Stimulated activated CD4-positive, alpha-beta T cell treated with anti-CD3 and anti-CD28 coated beads, Interleukin-4, amount 100 ng/mL, for 48 hours (primary cell): ENCODE results near the gene GCAT.
"Not testable (repeated sequence)": the region's sequence is repeated elsewhere in the genome, so short reads cannot be mapped to it uniquely, and the experiment has no call there.

Source experiments
- DNase-seq, 2 donors: peaks; one replicate each; pipeline ENCODE4 v3.0.0-alpha.2; 2020; ENCODE audit warnings: low read depth in 2 of 2

Gene GCAT

GRCh38 chr22:37782340-37783168 is 25.2 kb upstream of the GCAT start:
- no peak for DNase-seq

DNA sequence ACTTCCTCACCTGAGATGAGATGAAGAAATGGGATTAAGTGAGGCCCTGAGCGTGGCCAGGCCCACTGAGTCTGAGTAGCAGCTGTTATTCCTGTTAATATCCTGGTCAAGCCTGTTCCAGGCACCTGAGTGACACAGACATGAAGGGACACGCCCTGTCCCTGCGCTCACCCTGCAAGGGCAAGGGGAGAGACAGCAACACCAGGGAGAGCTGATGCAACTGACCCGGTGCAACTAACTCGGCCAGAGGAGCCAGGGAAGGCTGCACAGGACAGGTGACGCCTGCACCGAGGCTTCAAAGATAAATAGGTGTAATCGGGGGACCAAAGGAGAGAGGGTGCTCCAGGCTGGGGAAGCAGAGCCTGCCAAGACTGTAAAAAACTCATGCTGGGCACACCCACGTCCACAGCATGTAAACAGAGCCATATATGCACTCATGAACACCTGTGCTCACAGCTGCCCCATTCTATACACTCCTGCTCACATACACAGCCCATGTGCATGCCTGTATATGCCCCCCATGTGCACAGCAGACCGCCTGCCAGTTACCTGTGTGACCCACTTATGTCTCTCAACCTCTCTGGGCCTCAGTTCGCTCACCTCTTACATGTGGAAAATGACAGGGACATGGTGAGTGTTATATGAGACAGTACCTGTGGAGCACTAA is 22.8 kb upstream of the GCAT start:
- DNase-seq, result no peak

DNA sequence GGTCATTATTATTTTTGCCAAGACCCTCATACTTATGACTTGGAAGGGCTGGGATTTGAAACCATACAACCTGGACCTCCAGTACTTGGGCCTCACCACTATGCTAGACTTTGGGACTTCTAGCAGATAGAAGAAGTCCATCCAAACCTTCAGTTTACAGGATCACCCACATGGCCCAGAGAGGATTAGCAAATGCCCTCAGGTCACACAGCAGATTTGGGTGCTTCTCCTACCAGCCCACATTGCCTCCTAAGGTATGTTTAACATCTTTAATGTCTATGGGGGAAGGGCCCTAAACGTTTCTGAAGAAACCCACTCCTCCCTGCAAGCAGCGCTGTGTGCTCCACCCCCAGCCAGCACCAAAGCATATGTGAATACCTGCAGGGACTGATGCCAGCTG is 17.5 kb upstream of the GCAT start:
- DNase-seq, result no peak

DNA sequence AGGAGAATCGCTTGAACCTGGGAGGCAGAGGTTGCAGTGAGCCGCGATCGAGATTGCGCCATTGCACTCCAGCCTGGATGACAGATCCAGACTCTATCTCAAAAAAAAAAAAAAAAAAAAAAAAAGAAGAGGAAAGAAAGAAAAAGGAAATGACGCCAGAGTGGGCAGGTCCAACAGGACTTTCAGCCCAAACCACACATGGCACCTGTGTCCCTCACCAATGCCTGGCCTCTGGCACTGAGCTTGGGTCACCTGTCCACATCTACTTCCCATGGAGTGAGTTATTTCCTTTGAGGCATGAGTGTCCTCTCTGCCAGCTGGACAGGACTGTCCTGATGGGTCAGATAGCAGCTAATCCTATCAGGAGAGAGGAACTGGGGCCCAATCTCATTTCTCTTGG is 15.2 kb upstream of the GCAT start:
- DNase-seq, result no peak

GRCh38 chr22:37794376-37794775 is 13.4 kb upstream of the GCAT start:
- DNase-seq, result no peak

- no peak for DNase-seq
Observed at GRCh38 chr22:37796079-37796478, 11.7 kb upstream of the GCAT start.

- not testable (repeated sequence) for DNase-seq
Observed at GRCh38 chr22:37797259-37797658, 10.5 kb upstream of the GCAT start.

DNA sequence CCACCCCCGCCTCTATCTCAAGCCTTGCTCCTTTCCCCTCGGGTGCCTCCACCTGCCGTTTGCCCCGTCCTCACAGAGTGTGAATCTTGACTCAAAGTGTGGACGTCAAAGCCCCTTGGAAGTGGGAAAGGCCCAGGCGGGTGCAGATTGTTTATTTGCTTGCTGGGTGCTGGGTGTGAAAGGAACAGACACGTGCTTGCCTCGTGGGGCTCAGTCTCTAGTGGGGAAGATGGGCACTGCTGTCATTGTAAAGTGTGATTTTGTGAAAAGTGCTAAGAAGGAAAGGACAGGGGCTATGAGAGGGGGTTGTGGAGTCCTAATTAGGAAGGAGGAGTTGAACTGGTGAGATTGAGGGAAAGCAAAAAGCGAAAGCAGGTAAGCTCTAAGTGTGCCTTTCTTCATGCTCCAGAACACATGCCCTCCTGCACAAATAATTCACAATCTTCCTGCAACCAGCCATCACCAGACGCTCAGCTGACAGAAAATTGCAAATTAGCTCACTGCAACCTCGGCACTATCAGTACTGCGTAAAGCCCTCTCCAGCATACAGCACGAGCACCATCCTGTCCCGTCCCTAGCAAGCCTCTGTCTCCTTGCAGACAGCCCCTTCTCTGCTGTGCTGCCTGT is 9.7 kb upstream of the GCAT start:
- DNase-seq, result no peak

- DNase-seq, result not testable (repeated sequence)
Observed at GRCh38 chr22:37799979-37800378, 7.8 kb upstream of the GCAT start.

- DNase-seq, result no peak
Observed at GRCh38 chr22:37801946-37802309, 5.8 kb upstream of the GCAT start.

- no peak for DNase-seq
Observed at GRCh38 chr22:37802310-37803194, 5.2 kb upstream of the GCAT start.

GRCh38 chr22:37803195-37803638 is 4.5 kb upstream of the GCAT start:
- no peak for DNase-seq

- DNase-seq, result no peak
Observed at GRCh38 chr22:37803639-37804351, 3.9 kb upstream of the GCAT start.

GRCh38 chr22:37804352-37804880 is 3.3 kb upstream of the GCAT start:
- no peak for DNase-seq

GRCh38 chr22:37804881-37805809 is 2.6 kb upstream of the GCAT start:
- DNase-seq, result peak; percentile 78 to 83

DNA sequence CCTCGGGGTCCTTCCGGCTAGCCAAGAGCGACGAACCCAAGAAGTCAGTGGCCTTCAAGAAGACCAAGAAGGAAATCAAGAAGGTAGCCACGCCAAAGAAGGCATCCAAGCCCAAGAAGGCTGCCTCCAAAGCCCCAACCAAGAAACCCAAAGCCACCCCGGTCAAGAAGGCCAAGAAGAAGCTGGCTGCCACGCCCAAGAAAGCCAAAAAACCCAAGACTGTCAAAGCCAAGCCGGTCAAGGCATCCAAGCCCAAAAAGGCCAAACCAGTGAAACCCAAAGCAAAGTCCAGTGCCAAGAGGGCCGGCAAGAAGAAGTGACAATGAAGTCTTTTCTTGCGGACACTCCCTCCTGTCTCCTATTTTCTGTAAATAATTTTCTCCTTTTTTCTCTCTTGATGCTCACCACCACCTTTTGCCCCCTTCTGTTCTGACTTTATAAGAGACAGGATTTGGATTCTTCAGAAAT is 1.9 kb upstream of the GCAT start:
- no peak for DNase-seq

DNA sequence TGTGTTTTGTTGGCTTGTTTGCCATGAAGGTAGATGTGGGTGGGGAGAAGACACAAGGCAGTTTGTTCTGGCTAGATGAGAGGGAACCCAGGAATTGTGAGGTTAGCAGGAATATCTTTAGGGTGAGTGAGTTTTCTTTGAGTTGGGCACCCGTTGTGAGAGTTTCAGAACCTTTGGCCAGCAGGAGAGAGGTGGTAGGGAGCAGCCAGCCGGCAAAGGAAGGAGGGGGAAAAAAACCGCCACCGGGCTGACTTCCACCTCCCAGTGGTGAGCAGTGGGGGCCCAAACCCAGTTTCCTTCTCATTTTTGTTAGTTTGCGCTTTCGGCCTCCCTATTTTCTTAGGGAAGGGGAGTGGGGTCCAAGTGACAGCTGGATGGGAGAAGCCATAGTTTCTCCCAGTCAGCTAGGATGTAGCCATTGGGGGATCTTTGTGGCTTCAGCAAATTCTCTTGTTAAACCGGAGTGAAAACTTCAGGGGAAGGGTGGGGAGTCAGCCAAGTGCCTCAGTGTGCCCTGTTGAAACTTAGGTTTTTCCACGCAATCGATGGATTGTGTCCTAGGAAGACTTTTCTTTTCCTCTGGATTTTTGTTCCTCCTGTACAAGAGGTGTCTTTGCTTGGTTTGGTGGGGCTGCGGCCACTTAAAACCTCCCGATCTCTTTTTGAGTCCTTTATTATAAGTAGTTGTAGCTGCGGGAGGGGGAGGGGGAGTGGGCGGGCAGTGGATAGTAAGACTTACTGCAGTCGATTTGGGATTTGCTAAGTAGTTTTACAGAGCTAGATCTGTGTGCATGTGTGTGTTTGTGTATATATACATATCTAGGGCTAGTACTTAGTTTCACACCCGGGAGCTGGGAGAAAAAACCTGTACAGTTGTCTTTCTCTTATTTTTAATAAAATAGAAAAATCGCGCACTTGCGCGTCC is 1.1 kb upstream of the GCAT start:
- no peak for DNase-seq

DNA sequence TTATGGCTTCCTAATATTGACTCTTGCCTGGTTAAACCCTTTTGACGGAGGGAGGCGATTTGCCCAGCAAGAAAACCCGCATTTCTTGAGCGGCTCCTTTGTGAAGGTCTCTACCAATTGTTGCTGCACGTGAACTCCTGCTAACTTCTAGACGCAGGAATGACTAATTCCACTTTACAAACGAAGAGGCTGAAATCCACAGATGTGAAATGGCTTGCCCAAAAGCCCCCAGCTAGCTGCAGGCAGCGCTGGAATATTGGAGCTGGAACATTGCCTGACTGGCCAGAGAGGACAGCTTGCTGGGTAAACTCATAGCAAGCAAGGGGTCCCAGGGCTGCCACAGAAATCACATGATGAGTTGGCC is 542 bp downstream of the GCAT start:
- DNase-seq, result no peak
